Activated naive CD4-positive, alpha-beta T cell treated with anti-CD3 and anti-CD28 coated beads, Interleukin-2, amount 50 U/mL, for 72 hours (primary cell): ENCODE data around the gene IL23A. TPM values are rescaled to one million over a fixed set of nuclear protein-coding genes. Genes with fewer than 3 reads are reported as not detected.
"Not testable (repeated sequence)": the region's sequence is repeated elsewhere in the genome, so short reads cannot be mapped to it uniquely, and the experiment has no call there.

Experiments used
- ATAC-seq, 2 donors: fragments of 150-1000 bp; cut with Tn5 transposase; 2 replicates each; pipeline ENCODE4 v1.10.0; 2021; ENCODE audit warnings: mild to moderate bottlenecking in 2 of 2, moderate library complexity in 2 of 2
- DNase-seq, 2 donors: peaks; one replicate each; pipeline ENCODE4 v3.0.0; 2021 to 2022; ENCODE audit warnings: low spot score in 2 of 2
- H3K27ac Mint-ChIP-seq, 2 donors: one replicate each; pipeline ENCODE4 v1.8.0; 2022; ENCODE audit warnings: mild to moderate bottlenecking in 2 of 2, mixed read lengths in 2 of 2
- H3K36me3 Mint-ChIP-seq, 2 donors: one replicate each; pipeline ENCODE4 v1.8.0; 2022; ENCODE audit warnings: mixed read lengths in 2 of 2
- H3K9me3 Mint-ChIP-seq, 2 donors: one replicate each; pipeline ENCODE4 v1.8.0; 2022; ENCODE audit warnings: mixed read lengths in 2 of 2
- total RNA-seq, 2 donors: library from RNA; stranded (reverse); gene quantifications; one replicate each; pipeline ENCODE4 v1.2.3, GENCODE V29; 2022

IL23A gene
- total RNA-seq, 2 donors from 2014 or later, result 9.6 to 20.9 TPM

- DNase-seq (no peak), ATAC-seq (no peak)
- Mint-ChIP-seq H3K27ac (peak overlapping the region; percentile 95), H3K9me3 (no peaks in the 10 kb centered on the region), H3K36me3 (peaks cover 10 to 20% of the 10 kb centered on the region in 2 donors)
Observed at GRCh38 chr12:56339158-56339422, 406 bp downstream of the IL23A start.

GRCh38 chr12:56341616-56342015, 2.9 kb downstream of the IL23A start:
- DNase-seq, result no peak
- Mint-ChIP-seq H3K27ac (no peak overlapping the region), H3K36me3 (peaks cover 10 to 22% of the 10 kb centered on the region in 2 donors), H3K9me3 (no peaks in the 10 kb centered on the region)
- no peak for ATAC-seq

- not testable (repeated sequence) for H3K27ac Mint-ChIP-seq, DNase-seq, ATAC-seq, H3K9me3 Mint-ChIP-seq
- H3K36me3 Mint-ChIP-seq, result peaks cover 10 to 22% of the 10 kb centered on the region in 2 donors
Observed at GRCh38 chr12:56342290-56342689, 3.6 kb downstream of the IL23A start.

GRCh38 chr12:56346675-56347074, 8.0 kb downstream of the IL23A start:
- peak in 1 of 2 donors; percentile 40 for ATAC-seq
- H3K9me3 Mint-ChIP-seq, result no peaks in the 10 kb centered on the region
- peak overlapping the region in 1 of 2 donors; percentile 52 for H3K27ac Mint-ChIP-seq
- peaks cover 0 to 30% of the 10 kb centered on the region in 2 donors for H3K36me3 Mint-ChIP-seq
- no peak for DNase-seq

- H3K9me3 Mint-ChIP-seq, DNase-seq: not testable (repeated sequence)
- peaks cover 0 to 30% of the 10 kb centered on the region in 2 donors for H3K36me3 Mint-ChIP-seq
- peak overlapping the region in 1 of 2 donors; percentile 55 for H3K27ac Mint-ChIP-seq
- ATAC-seq, result peak in 1 of 2 donors; percentile 45
Observed at GRCh38 chr12:56347255-56347654, 8.6 kb downstream of the IL23A start.

- Mint-ChIP-seq H3K36me3 (peaks cover 0 to 21% of the 10 kb centered on the region in 2 donors), H3K9me3 (no peaks in the 10 kb centered on the region), H3K27ac (peak overlapping the region in 1 of 2 donors; percentile 7)
- no peak for ATAC-seq
- no peak for DNase-seq
Observed at GRCh38 chr12:56348776-56349175, 10.1 kb downstream of the IL23A start.

GRCh38 chr12:56350662-56351061, 12.0 kb downstream of the IL23A start:
- peak overlapping the region in 1 of 2 donors; percentile 7 for H3K27ac Mint-ChIP-seq
- H3K36me3 Mint-ChIP-seq, result peaks cover 10 to 21% of the 10 kb centered on the region in 2 donors
- ATAC-seq, result no peak
- no peak for DNase-seq
- H3K9me3 Mint-ChIP-seq, result no peaks in the 10 kb centered on the region

GRCh38 chr12:56351325-56351724, 12.6 kb downstream of the IL23A start:
- DNase-seq, result no peak
- ATAC-seq, result no peak
- Mint-ChIP-seq H3K27ac (peak overlapping the region; percentile 7 to 77), H3K9me3 (no peaks in the 10 kb centered on the region), H3K36me3 (peaks cover 10 to 21% of the 10 kb centered on the region in 2 donors)

GRCh38 chr12:56358836-56359532, 20.3 kb downstream of the IL23A start:
- no peaks in the 10 kb centered on the region for H3K9me3 Mint-ChIP-seq
- peak overlapping the region; percentile 99 for H3K27ac Mint-ChIP-seq
- H3K36me3 Mint-ChIP-seq, result peaks cover 10 to 20% of the 10 kb centered on the region in 2 donors
- DNase-seq (no peak), ATAC-seq (no peak)

- DNase-seq (peak; percentile 99 to 100), ATAC-seq (peak; percentile 95 to 98)
- H3K27ac Mint-ChIP-seq, result peak within 1 kb of the TSS; percentile 99
- peaks cover 2 to 15% of the 10 kb centered on the region in 2 donors for H3K36me3 Mint-ChIP-seq
- H3K9me3 Mint-ChIP-seq, result no peaks in the 10 kb centered on the region
Observed at GRCh38 chr12:56359851-56360767, 21.4 kb downstream of the IL23A start, which contains the start of gene STAT2. TSS of gene STAT2 (minus strand) at chr12:56360107. CDS start at chr12:56356571, 3,536 bp downstream.

GRCh38 chr12:56361487-56362129, 22.9 kb downstream of the IL23A start:
- Mint-ChIP-seq H3K9me3 (no peaks in the 10 kb centered on the region), H3K36me3 (peaks cover 0 to 15% of the 10 kb centered on the region in 2 donors), H3K27ac (peak overlapping the region; percentile 99)
- DNase-seq, result no peak
- ATAC-seq, result no peak

- DNase-seq (no peak), ATAC-seq (no peak)
- Mint-ChIP-seq H3K9me3 (no peaks in the 10 kb centered on the region), H3K27ac (peak within 1 kb of the TSS; percentile 99), H3K36me3 (peaks cover 0 to 15% of the 10 kb centered on the region in 2 donors)
Observed at GRCh38 chr12:56362130-56363059, 23.7 kb downstream of the IL23A start, which contains the start of gene APOF. TSS of gene APOF (minus strand) at chr12:56362857. CDS start at chr12:56362745, 112 bp downstream.

- Mint-ChIP-seq H3K27ac (no peak overlapping the region), H3K9me3 (no peaks in the 10 kb centered on the region), H3K36me3 (no peaks in the 10 kb centered on the region)
- no peak for ATAC-seq
- DNase-seq, result no peak
Observed at GRCh38 chr12:56366948-56367347, 28.3 kb downstream of the IL23A start.

- H3K36me3 Mint-ChIP-seq, result no peaks in the 10 kb centered on the region
- DNase-seq, result no peak
- no peak for ATAC-seq
- no peak overlapping the region for H3K27ac Mint-ChIP-seq
- no peaks in the 10 kb centered on the region for H3K9me3 Mint-ChIP-seq
Observed at GRCh38 chr12:56373515-56373914, 34.8 kb downstream of the IL23A start.

GRCh38 chr12:56374726-56375597, 36.3 kb downstream of the IL23A start:
- ATAC-seq (no peak), DNase-seq (no peak)
- Mint-ChIP-seq H3K27ac (no peak overlapping the region), H3K9me3 (no peaks in the 10 kb centered on the region), H3K36me3 (no peaks in the 10 kb centered on the region)
